HG03460 (cell line): ENCODE measurements around the gene RAB23.

Experiments
- ATAC-seq: cut with Tn5 transposase; IDR thresholded peaks from one replicate; pipeline ENCODE4 v1.9.1; 2021; ENCODE audit not compliant: unreplicated experiment

RAB23 gene

GRCh38 chr6:57183336-57183735 is 38.8 kb downstream of the RAB23 start:
- no peak for ATAC-seq

GRCh38 chr6:57182017-57182432 is 40.1 kb downstream of the RAB23 start:
- no peak for ATAC-seq

- no peak for ATAC-seq
Measured at GRCh38 chr6:57180596-57180995, 41.5 kb downstream of the RAB23 start.

- no peak for ATAC-seq
Measured at GRCh38 chr6:57177545-57178265, 44.4 kb downstream of the RAB23 start.

- no peak for ATAC-seq
Measured at GRCh38 chr6:57174511-57174907, 47.6 kb downstream of the RAB23 start.

GRCh38 chr6:57173886-57174510 is 48.1 kb downstream of the RAB23 start:
- ATAC-seq, result no peak

GRCh38 chr6:57173056-57173885 is 48.8 kb downstream of the RAB23 start:
- no peak for ATAC-seq

GRCh38 chr6:57172136-57173055 is 49.7 kb downstream of the RAB23 start, which contains the start of gene BAG2:
TSS of gene BAG2 (plus strand) at chr6:57172326. CDS start at chr6:57172698, 372 bp downstream.
- ATAC-seq, result peak; percentile 89

GRCh38 chr6:57165080-57165479 is 57.0 kb downstream of the RAB23 start:
- ATAC-seq, result no peak

GRCh38 chr6:57163956-57164355 is 58.2 kb downstream of the RAB23 start:
- ATAC-seq, result no peak

- no peak for ATAC-seq
Measured at GRCh38 chr6:57162516-57162915, 59.6 kb downstream of the RAB23 start.

- ATAC-seq, result no peak
Measured at GRCh38 chr6:57162028-57162427, 60.1 kb downstream of the RAB23 start.

GRCh38 chr6:57159127-57159526 is 63.0 kb downstream of the RAB23 start:
- no peak for ATAC-seq

- no peak for ATAC-seq
Measured at GRCh38 chr6:57158658-57159057, 63.4 kb downstream of the RAB23 start.

GRCh38 chr6:57147955-57148858 is 73.9 kb downstream of the RAB23 start:
- ATAC-seq, result no peak

GRCh38 chr6:57147401-57147800 is 74.7 kb downstream of the RAB23 start:
- no peak for ATAC-seq

- no peak for ATAC-seq
Measured at GRCh38 chr6:57143690-57144089, 78.4 kb downstream of the RAB23 start.

GRCh38 chr6:57142178-57142525 is 80.0 kb downstream of the RAB23 start:
- ATAC-seq, result no peak

- no peak for ATAC-seq
Measured at GRCh38 chr6:57141451-57142177, 80.5 kb downstream of the RAB23 start.
